ENCODE results near the gene ACSF3. TPM values are rescaled to one million over a fixed set of nuclear protein-coding genes. Genes with fewer than 3 reads are reported as not detected.

ACSF3 gene
- total RNA-seq, 3 donors from 2014 or later (not counting 1 experiment from before 2014, with no cell fraction given) = 45.0 to 71.4 (median 51.6) TPM

DNA sequence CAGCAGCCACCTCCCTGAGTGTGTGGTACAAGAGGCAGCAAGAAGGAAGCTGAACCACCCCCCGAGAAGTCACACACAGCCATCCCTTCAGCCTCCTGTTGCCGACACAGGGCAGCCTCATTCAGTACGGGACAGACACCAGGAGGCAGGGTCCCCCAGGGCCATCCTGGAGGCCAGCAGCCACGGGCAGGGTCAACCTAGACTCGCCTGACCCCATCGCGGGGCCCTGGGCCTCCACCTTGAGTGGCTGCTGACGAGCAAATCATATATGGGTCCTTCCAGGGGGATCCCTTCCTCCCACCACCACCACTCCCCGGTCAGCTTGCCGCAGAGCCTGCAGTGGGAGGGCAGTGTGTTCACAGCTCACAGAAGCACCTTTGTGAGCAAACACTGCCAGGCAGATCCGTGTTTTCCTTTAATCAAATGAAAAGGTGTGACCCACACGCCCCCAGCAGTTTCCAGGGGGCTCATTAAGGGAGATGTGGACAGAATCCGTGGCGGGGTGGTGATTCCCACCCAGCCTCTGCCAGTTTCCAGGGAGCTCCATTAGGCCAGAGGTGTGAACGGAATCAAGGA is 5.6 kb upstream of the ACSF3 start:
- TF ChIP-seq CTCF (IDR thresholded peaks at IDR 0.05) = no peak
- WGBS (ENCODE audit: insufficient coverage) = 90% methylated on average over 15 of the region's 15 CpGs
- no peaks in the 10 kb centered on the region for H3K27me3 ChIP-seq (ENCODE audit: control insufficient read depth, insufficient read depth, low read length)
- no peak overlapping the region for H3K27ac ChIP-seq (ENCODE audit: low read length)
- intact Hi-C loops (cut with micrococcal nuclease) = no loop called here
- no peaks in the 10 kb centered on the region for H3K36me3 ChIP-seq (ENCODE audit: control insufficient read depth, insufficient read depth, low read length)
- H3K4me1 ChIP-seq (ENCODE audit: control insufficient read depth, insufficient read depth, low read length) = peaks cover 3% of the 10 kb centered on the region
- no peaks in the 10 kb centered on the region for H3K4me1 Mint-ChIP-seq
- no peaks in the 10 kb centered on the region for H3K9me3 ChIP-seq (ENCODE audit: control insufficient read depth, insufficient read depth, low read length)
- peaks cover 20 to 36% of the 10 kb centered on the region in 2 donors for H3K27me3 Mint-ChIP-seq (ENCODE audit: low read depth in 2 of 2)
- ATAC-seq = no peak
- no peaks in the 10 kb centered on the region for H3K36me3 Mint-ChIP-seq
- DNase-seq = no peak
- H3K4me3 ChIP-seq (ENCODE audit: low read length) = no peak overlapping the region
- H3K4me3 Mint-ChIP-seq = no peak overlapping the region
- H3K9me3 Mint-ChIP-seq = no peaks in the 10 kb centered on the region
- no peak overlapping the region for H3K27ac Mint-ChIP-seq

DNA sequence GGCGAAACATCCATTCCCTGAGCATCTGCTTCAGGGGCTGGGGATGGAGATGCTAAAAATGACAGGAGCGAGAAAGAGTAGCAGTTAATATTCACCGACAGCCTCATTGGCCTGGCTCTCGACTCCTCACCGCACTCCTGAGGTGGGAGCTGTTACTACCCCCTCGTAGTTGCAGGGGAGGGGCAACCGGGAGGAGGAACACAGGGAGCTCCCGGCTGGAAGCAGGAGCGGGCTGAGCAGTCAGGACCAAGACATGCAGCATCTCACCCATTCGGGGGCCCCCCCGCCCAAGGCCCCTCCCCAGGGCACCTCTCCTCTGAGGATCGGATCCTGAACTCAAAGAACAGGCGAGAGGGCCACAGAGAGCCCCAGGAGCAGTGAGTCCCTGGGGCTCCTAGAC is 4.5 kb upstream of the ACSF3 start:
- ATAC-seq = no peak
- Histone ChIP-seq H3K9me3 (ENCODE audit: control insufficient read depth, insufficient read depth, low read length) (no peaks in the 10 kb centered on the region), H3K27ac (ENCODE audit: low read length) (no peak overlapping the region), H3K27me3 (ENCODE audit: control insufficient read depth, insufficient read depth, low read length) (no peaks in the 10 kb centered on the region), H3K4me1 (ENCODE audit: control insufficient read depth, insufficient read depth, low read length) (peaks cover 8% of the 10 kb centered on the region), H3K36me3 (ENCODE audit: control insufficient read depth, insufficient read depth, low read length) (no peaks in the 10 kb centered on the region), H3K4me3 (ENCODE audit: low read length) (no peak overlapping the region)
- no peak overlapping the region for H3K27ac Mint-ChIP-seq
- peaks cover 1 to 2% of the 10 kb centered on the region in 2 donors for H3K4me1 Mint-ChIP-seq
- intact Hi-C loops (cut with micrococcal nuclease) = no loop called here
- H3K27me3 Mint-ChIP-seq (ENCODE audit: low read depth in 2 of 2) = peaks cover 20 to 36% of the 10 kb centered on the region in 2 donors
- H3K9me3 Mint-ChIP-seq = no peaks in the 10 kb centered on the region
- H3K4me3 Mint-ChIP-seq = no peak overlapping the region
- TF ChIP-seq CTCF (IDR thresholded peaks at IDR 0.05) = no peak
- DNase-seq = no peak
- no peaks in the 10 kb centered on the region for H3K36me3 Mint-ChIP-seq
- WGBS (ENCODE audit: insufficient coverage) = 75% methylated on average over 13 of the region's 13 CpGs

- no peak for DNase-seq
- Histone ChIP-seq H3K27ac (ENCODE audit: low read length) (no peak overlapping the region), H3K4me1 (ENCODE audit: control insufficient read depth, insufficient read depth, low read length) (peaks cover 19% of the 10 kb centered on the region), H3K9me3 (ENCODE audit: control insufficient read depth, insufficient read depth, low read length) (no peaks in the 10 kb centered on the region), H3K4me3 (ENCODE audit: low read length) (no peak overlapping the region), H3K27me3 (ENCODE audit: control insufficient read depth, insufficient read depth, low read length) (no peaks in the 10 kb centered on the region), H3K36me3 (ENCODE audit: control insufficient read depth, insufficient read depth, low read length) (no peaks in the 10 kb centered on the region)
- ATAC-seq = no peak
- Mint-ChIP-seq H3K27ac (no peak overlapping the region), H3K36me3 (no peaks in the 10 kb centered on the region), H3K4me3 (no peak overlapping the region), H3K4me1 (peaks cover 12 to 13% of the 10 kb centered on the region in 2 donors), H3K9me3 (no peaks in the 10 kb centered on the region), H3K27me3 (ENCODE audit: low read depth in 2 of 2) (peaks cover 20 to 36% of the 10 kb centered on the region in 2 donors)
- 71% methylated on average over 16 of the region's 16 CpGs for WGBS (ENCODE audit: insufficient coverage)
- TF ChIP-seq CTCF (IDR thresholded peaks at IDR 0.05) = no peak
- intact Hi-C loops (cut with micrococcal nuclease) = loop anchor here (10.0 kb wide), 1 partner anchor 125 kb away; the partner anchor contains the start of gene ZNF778
Observed at GRCh38 chr16:89090182-89090630, 3.4 kb upstream of the ACSF3 start.

All from natural killer cell (primary cell).